Mesangial cell (primary cell): ENCODE data around the gene PTGR3. TPM values are rescaled to one million over a fixed set of nuclear protein-coding genes. Genes with fewer than 3 reads are reported as not detected.

Source experiments
- total RNA-seq: library from RNA; depleted of rRNA; stranded (reverse); fragments of >200 nt; gene quantifications from 2 replicates; pipeline ENCODE4 v1.2.3, GENCODE V29; 2015

The PTGR3 gene, protein sequence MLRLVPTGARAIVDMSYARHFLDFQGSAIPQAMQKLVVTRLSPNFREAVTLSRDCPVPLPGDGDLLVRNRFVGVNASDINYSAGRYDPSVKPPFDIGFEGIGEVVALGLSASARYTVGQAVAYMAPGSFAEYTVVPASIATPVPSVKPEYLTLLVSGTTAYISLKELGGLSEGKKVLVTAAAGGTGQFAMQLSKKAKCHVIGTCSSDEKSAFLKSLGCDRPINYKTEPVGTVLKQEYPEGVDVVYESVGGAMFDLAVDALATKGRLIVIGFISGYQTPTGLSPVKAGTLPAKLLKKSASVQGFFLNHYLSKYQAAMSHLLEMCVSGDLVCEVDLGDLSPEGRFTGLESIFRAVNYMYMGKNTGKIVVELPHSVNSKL
- total RNA-seq, result 10.0 and 11.1 TPM in 2 replicates

GRCh38 chr18:75209129-75209950 is at the start of gene PTGR3:
Gene PTGR3, minus strand, starts transcription at chr18:75209139. Its CDS starts 81 bp downstream, at chr18:75209058.

GRCh38 chr18:75210274-75211001 is 1.5 kb upstream of the PTGR3 start, which contains the start of gene TSHZ1:
Gene TSHZ1, plus strand, starts transcription at chr18:75210797. Its CDS starts 1,080 bp downstream, at chr18:75211877.

Other genes with a start within 250 kb of the PTGR3 start
- gene TSHZ1, start 1.7 kb upstream of the PTGR3 start, total RNA-seq, result 5.2 and 17.5 TPM in 2 replicates
- not detected in 2 replicates for gene SMIM21, start 218.6 kb upstream of the PTGR3 start, total RNA-seq